WTC11 (cell line): Measurements from ENCODE around the gene ISG20. TPM values are rescaled to one million over a fixed set of nuclear protein-coding genes. Genes with fewer than 3 reads are reported as not detected.

ENCODE experiments used
- ATAC-seq: fragments of 200-7000 bp; cut with Tn5 transposase; 2 replicates; pipeline ENCODE4 v1.10.0; 2021; ENCODE audit warnings: mild to moderate bottlenecking, moderate library complexity
- CTCF ChIA-PET: fragments of 300-600 bp; sonication (Branson Sonifier 250); formaldehyde crosslinking; loops from one replicate; lab custom pipeline; 2021; ENCODE audit warnings: antibody characterized with exemption; lab: Charles Lee
- POLR2A ChIA-PET: fragments of 350-600 bp; sonication (Branson Sonifier 250); formaldehyde crosslinking; loops from one replicate; lab custom pipeline; 2021; ENCODE audit warnings: antibody characterized with exemption; lab: Charles Lee
- DNase-seq: peaks from one replicate; pipeline ENCODE4 v3.0.0; 2021; ENCODE audit warnings: low spot score
- H3K27ac Mint-ChIP-seq: 2 replicates; pipeline ENCODE4 v1.8.0; 2021; ENCODE audit warnings: mixed read lengths
- H3K27me3 Mint-ChIP-seq: 2 replicates; pipeline ENCODE4 v1.8.0; 2021; ENCODE audit warnings: low read depth, mild to moderate bottlenecking, moderate library complexity, mixed read lengths
- H3K36me3 Mint-ChIP-seq: 2 replicates; pipeline ENCODE4 v1.8.0; 2021; ENCODE audit warnings: mixed read lengths
- H3K4me1 Mint-ChIP-seq: 2 replicates; pipeline ENCODE4 v1.8.0; 2022; ENCODE audit warnings: mixed read lengths
- H3K4me3 Mint-ChIP-seq: 2 replicates; pipeline ENCODE4 v1.8.0; 2021; ENCODE audit warnings: mild to moderate bottlenecking, moderate library complexity, mixed read lengths
- H3K9me3 Mint-ChIP-seq: 2 replicates; pipeline ENCODE4 v1.8.0; 2021; ENCODE audit warnings: mixed read lengths
- EMX1 ChIP-seq: fragments of 250-450 bp; sonication (Bioruptor Pico); IDR thresholded peaks from 2 replicates; pipeline ENCODE4 v1.8.0; 2021; ENCODE audit warnings: mild to moderate bottlenecking
- ESRRA ChIP-seq: sonication (generic); formaldehyde crosslinking; IDR thresholded peaks from 2 replicates; pipeline ENCODE4 v1.8.1; 2022; ENCODE audit warnings: mild to moderate bottlenecking, missing genetic modification reagents, borderline replicate concordance
- ETV6 ChIP-seq: sonication (generic); formaldehyde crosslinking; IDR thresholded peaks from 2 replicates; pipeline ENCODE4 v1.8.1; 2022; ENCODE audit warnings: mild to moderate bottlenecking, missing genetic modification reagents
- FOXJ3 ChIP-seq: sonication (generic); formaldehyde crosslinking; IDR thresholded peaks from 2 replicates; pipeline ENCODE4 v1.9.0; 2021; ENCODE audit warnings: missing genetic modification reagents, mild to moderate bottlenecking, borderline replicate concordance
- FOXP1 ChIP-seq: sonication (generic); formaldehyde crosslinking; IDR thresholded peaks from 2 replicates; pipeline ENCODE4 v1.8.0; 2022; ENCODE audit warnings: missing genetic modification reagents, mild to moderate bottlenecking, moderate library complexity, borderline replicate concordance
- GABPB1 ChIP-seq: sonication (generic); formaldehyde crosslinking; IDR thresholded peaks from 2 replicates; pipeline ENCODE4 v1.8.1; 2023; ENCODE audit warnings: mild to moderate bottlenecking, missing genetic modification reagents
- GRHL2 ChIP-seq: fragments of 250-450 bp; sonication (Bioruptor Pico); IDR thresholded peaks from 2 replicates; pipeline ENCODE4 v1.8.0; 2022; ENCODE audit warnings: mild to moderate bottlenecking, moderate library complexity; ENCODE audit not compliant: insufficient replicate concordance, severe bottlenecking
- HMGXB4 ChIP-seq: sonication (generic); formaldehyde crosslinking; IDR thresholded peaks from 2 replicates; pipeline ENCODE4 v1.8.1; 2023; ENCODE audit warnings: mild to moderate bottlenecking, moderate library complexity, missing genetic modification reagents
- MLX ChIP-seq: sonication (generic); formaldehyde crosslinking; IDR thresholded peaks from 2 replicates; pipeline ENCODE4 v1.8.1; 2023; ENCODE audit warnings: mild to moderate bottlenecking, missing genetic modification reagents, moderate library complexity
- NFE2L1 ChIP-seq: sonication (generic); formaldehyde crosslinking; IDR thresholded peaks from 2 replicates; pipeline ENCODE4 v1.8.1; 2023; ENCODE audit warnings: missing genetic modification reagents
- RORB ChIP-seq: fragments of 250-450 bp; sonication (Bioruptor Pico); IDR thresholded peaks from 2 replicates; pipeline ENCODE4 v1.9.0; 2021; ENCODE audit warnings: mild to moderate bottlenecking
- SP1 ChIP-seq: sonication (generic); formaldehyde crosslinking; conservative IDR thresholded peaks from 2 replicates; pipeline ENCODE4 v1.8.1; 2022; ENCODE audit warnings: missing genetic modification reagents
- STAT6 ChIP-seq: sonication (generic); formaldehyde crosslinking; conservative IDR thresholded peaks from 2 replicates; pipeline ENCODE4 v1.8.1; 2023; ENCODE audit warnings: mild to moderate bottlenecking, low read depth, missing genetic modification reagents, moderate library complexity
- ZNF263 ChIP-seq: sonication (generic); formaldehyde crosslinking; IDR thresholded peaks from 2 replicates; pipeline ENCODE4 v1.8.1; 2022; ENCODE audit warnings: low read depth, mild to moderate bottlenecking, moderate library complexity, missing genetic modification reagents
- ZNF281 ChIP-seq: sonication (generic); formaldehyde crosslinking; IDR thresholded peaks from 2 replicates; pipeline ENCODE4 v1.8.0; 2023; ENCODE audit warnings: mild to moderate bottlenecking, missing genetic modification reagents
- ZNF671 ChIP-seq: fragments of 250-450 bp; sonication (Bioruptor Pico); IDR thresholded peaks from 2 replicates; pipeline ENCODE4 v1.8.0; 2021; ENCODE audit warnings: mild to moderate bottlenecking
- total RNA-seq: library from RNA; stranded (reverse); gene quantifications from 3 replicates; pipeline ENCODE4 v1.2.3, GENCODE V29; 2021
- TF ChIP-seq, protein P1 (sequence below): sonication (generic); formaldehyde crosslinking; IDR thresholded peaks from 2 replicates; pipeline ENCODE4 v1.8.0; 2022; ENCODE audit warnings: mild to moderate bottlenecking, missing genetic modification reagents
- TF ChIP-seq, protein P2 (sequence below): sonication (generic); formaldehyde crosslinking; IDR thresholded peaks from 2 replicates; pipeline ENCODE4 v1.8.0; 2022; ENCODE audit warnings: missing genetic modification reagents
- TF ChIP-seq, protein P3 (sequence below): fragments of 250-450 bp; sonication (Bioruptor Pico); IDR thresholded peaks from 2 replicates; pipeline ENCODE4 v1.8.0; 2021; ENCODE audit warnings: mild to moderate bottlenecking

Gene ISG20
- total RNA-seq, 1 experiment from 2014 or later, result 5.6 TPM

DNA sequence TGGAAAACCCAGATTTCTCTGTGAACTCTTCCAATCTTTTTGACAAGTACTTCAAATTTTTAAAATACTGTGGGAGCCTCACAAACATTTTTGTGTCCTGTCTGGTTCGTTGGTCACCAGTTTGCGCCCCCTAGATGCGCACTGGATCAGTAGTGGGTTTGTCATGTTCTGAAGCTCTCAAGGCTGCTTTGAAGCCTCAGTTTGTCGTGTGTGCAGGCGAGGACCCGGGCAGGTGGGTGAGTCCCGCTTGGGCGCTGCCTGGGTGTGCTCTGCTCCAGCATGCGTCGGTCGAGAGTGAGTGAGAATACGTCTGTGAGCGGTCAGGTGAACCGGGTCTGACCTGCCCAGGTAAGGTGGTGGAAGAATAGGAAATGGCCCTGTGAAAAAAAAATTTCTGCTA, 34.9 kb upstream of the ISG20 start:
- Mint-ChIP-seq H3K27ac (no peak overlapping the region), H3K4me1 (peaks cover 45% of the 10 kb centered on the region), H3K27me3 (peaks cover 70% of the 10 kb centered on the region), H3K4me3 (peak overlapping the region; percentile 71), H3K36me3 (no peaks in the 10 kb centered on the region), H3K9me3 (no peaks in the 10 kb centered on the region)
- no peak for TF ChIP-seq ETV6
- no peak for TF ChIP-seq FOXJ3 (CRISPR knock-in tag)
- TF ChIP-seq, protein P1, sequence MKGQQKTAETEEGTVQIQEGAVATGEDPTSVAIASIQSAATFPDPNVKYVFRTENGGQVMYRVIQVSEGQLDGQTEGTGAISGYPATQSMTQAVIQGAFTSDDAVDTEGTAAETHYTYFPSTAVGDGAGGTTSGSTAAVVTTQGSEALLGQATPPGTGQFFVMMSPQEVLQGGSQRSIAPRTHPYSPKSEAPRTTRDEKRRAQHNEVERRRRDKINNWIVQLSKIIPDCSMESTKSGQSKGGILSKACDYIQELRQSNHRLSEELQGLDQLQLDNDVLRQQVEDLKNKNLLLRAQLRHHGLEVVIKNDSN (CRISPR knock-in tag), result no peak
- TF ChIP-seq GABPB1, result no peak
- TF ChIP-seq, protein P2, sequence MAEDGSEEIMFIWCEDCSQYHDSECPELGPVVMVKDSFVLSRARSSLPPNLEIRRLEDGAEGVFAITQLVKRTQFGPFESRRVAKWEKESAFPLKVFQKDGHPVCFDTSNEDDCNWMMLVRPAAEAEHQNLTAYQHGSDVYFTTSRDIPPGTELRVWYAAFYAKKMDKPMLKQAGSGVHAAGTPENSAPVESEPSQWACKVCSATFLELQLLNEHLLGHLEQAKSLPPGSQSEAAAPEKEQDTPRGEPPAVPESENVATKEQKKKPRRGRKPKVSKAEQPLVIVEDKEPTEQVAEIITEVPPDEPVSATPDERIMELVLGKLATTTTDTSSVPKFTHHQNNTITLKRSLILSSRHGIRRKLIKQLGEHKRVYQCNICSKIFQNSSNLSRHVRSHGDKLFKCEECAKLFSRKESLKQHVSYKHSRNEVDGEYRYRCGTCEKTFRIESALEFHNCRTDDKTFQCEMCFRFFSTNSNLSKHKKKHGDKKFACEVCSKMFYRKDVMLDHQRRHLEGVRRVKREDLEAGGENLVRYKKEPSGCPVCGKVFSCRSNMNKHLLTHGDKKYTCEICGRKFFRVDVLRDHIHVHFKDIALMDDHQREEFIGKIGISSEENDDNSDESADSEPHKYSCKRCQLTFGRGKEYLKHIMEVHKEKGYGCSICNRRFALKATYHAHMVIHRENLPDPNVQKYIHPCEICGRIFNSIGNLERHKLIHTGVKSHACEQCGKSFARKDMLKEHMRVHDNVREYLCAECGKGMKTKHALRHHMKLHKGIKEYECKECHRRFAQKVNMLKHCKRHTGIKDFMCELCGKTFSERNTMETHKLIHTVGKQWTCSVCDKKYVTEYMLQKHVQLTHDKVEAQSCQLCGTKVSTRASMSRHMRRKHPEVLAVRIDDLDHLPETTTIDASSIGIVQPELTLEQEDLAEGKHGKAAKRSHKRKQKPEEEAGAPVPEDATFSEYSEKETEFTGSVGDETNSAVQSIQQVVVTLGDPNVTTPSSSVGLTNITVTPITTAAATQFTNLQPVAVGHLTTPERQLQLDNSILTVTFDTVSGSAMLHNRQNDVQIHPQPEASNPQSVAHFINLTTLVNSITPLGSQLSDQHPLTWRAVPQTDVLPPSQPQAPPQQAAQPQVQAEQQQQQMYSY, result no peak
- no peak for TF ChIP-seq ZNF671 (CRISPR knock-in tag)
- TF ChIP-seq ZNF263, result no peak
- no peak for TF ChIP-seq ZNF281 (CRISPR knock-in tag)
- TF ChIP-seq ESRRA, result no peak
- TF ChIP-seq STAT6, result no peak
- CTCF ChIA-PET, result interaction anchor here (1.5 kb wide), 1 partner anchor 10 kb away, joined by 13 read pairs; no protein-coding TSS in a partner anchor
- POLR2A ChIA-PET, result no interaction called here
- peak; percentile 19 for ATAC-seq
- DNase-seq, result no peak

DNA sequence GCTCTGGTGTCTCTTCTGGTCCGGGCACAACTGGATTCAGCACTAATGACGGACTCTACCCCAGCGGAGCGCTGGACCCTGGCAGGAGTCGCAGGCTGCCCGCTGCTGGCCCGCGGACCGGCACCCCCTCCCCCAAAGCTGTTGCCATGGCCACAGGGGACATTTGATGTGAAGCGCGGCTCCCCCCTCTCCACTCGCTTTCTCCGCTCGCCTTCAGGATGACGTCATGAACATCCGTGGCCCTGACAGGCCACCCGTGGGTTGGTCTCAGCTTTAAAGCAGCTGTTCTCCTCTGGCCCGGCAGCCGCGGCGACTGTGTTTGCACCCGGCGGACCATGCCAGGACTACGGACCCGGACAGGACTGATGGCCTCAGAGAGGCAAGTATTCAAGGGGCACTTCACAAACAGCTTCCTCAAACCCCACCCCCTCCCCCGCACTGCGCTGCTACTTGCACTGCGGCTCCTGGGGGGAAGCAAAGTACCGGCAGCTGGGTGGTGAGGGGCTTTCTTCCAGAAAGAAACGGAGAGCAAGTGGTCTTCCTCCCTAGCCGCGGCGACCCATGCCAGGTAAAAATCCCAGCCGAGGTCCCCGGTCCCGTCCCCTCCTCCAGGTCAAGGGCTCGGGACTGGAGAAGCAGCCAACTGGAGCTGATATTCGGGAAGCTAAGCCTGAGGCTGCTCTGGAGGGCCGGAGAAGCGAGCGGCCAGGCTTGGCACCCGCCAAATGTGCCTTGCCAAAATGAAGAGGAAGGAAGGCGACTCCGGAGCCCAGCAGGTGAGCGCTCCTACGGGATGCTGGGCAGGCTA, 34.2 kb upstream of the ISG20 start:
- no peak overlapping the region for H3K27ac Mint-ChIP-seq
- H3K36me3 Mint-ChIP-seq, result no peaks in the 10 kb centered on the region
- POLR2A ChIA-PET, result interaction anchor here (0.5 kb wide), 1 partner anchor 602 kb away, joined by 6 read pairs; no protein-coding TSS in a partner anchor
- peaks cover 52% of the 10 kb centered on the region for H3K4me1 Mint-ChIP-seq
- H3K9me3 Mint-ChIP-seq, result no peaks in the 10 kb centered on the region
- peaks cover 75% of the 10 kb centered on the region for H3K27me3 Mint-ChIP-seq
- CTCF ChIA-PET, result interaction anchor here (1.1 to 1.5 kb wide), 2 partner anchors 9 to 116 kb away, joined by 5 to 13 read pairs; no protein-coding TSS in a partner anchor
- peak overlapping the region; percentile 71 for H3K4me3 Mint-ChIP-seq
- DNase-seq (no peak), ATAC-seq (peak; percentile 18)
- TF ChIP-seq NFE2L1 (CRISPR knock-in tag) (no peak), SP1 (CRISPR knock-in tag) (no peak), HMGXB4 (CRISPR knock-in tag) (no peak), EMX1 (CRISPR knock-in tag) (no peak), MLX (CRISPR knock-in tag) (no peak), FOXP1 (CRISPR knock-in tag) (no peak), RORB (CRISPR knock-in tag) (no peak), GRHL2 (CRISPR knock-in tag) (no peak)
- TF ChIP-seq, protein P1 (CRISPR knock-in tag), result no peak
- TF ChIP-seq, protein P3, sequence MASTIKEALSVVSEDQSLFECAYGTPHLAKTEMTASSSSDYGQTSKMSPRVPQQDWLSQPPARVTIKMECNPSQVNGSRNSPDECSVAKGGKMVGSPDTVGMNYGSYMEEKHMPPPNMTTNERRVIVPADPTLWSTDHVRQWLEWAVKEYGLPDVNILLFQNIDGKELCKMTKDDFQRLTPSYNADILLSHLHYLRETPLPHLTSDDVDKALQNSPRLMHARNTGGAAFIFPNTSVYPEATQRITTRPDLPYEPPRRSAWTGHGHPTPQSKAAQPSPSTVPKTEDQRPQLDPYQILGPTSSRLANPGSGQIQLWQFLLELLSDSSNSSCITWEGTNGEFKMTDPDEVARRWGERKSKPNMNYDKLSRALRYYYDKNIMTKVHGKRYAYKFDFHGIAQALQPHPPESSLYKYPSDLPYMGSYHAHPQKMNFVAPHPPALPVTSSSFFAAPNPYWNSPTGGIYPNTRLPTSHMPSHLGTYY, result no peak
